ENCODE results near the gene ZFP3.
"Not testable (repeated sequence)": the region's sequence is repeated elsewhere in the genome, so short reads cannot be mapped to it uniquely, and the experiment has no call there.

ZFP3 gene

DNA sequence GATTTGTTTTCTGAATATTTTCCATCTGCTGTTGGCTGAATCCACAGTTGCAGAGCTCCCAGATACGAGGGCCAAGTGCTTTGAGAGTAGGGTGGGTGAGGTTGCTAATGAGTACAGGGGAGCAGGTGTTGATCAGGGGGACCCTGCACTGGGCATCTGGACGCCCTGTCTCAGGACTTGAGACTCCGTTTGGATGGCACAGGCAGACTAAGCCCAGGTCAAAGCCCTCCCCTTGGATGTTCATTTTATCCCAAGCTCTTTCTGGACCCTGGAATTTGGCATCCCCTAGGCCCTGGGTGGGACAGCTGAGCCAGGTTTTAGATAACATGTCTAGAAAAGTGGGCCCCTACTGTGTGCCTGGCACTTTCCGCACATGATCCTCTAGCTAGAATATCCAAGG lies 49.6 kb downstream of the ZFP3 start:
- no peaks in the 10 kb centered on the region for H3K4me1 Mint-ChIP-seq
- no peak for ATAC-seq
- no peak overlapping the region for H3K27ac Mint-ChIP-seq
- H3K4me3 Mint-ChIP-seq = no peak overlapping the region
- H3K36me3 Mint-ChIP-seq = no peaks in the 10 kb centered on the region
- peaks cover 47% of the 10 kb centered on the region for H3K27me3 Mint-ChIP-seq
- H3K9me3 Mint-ChIP-seq = no peaks in the 10 kb centered on the region

GRCh38 chr17:5128387-5128786 lies 50.1 kb downstream of the ZFP3 start:
- peaks cover 47% of the 10 kb centered on the region for H3K27me3 Mint-ChIP-seq
- not testable (repeated sequence) for H3K9me3 Mint-ChIP-seq, H3K27ac Mint-ChIP-seq, H3K4me3 Mint-ChIP-seq, ATAC-seq, H3K4me1 Mint-ChIP-seq, H3K36me3 Mint-ChIP-seq

DNA sequence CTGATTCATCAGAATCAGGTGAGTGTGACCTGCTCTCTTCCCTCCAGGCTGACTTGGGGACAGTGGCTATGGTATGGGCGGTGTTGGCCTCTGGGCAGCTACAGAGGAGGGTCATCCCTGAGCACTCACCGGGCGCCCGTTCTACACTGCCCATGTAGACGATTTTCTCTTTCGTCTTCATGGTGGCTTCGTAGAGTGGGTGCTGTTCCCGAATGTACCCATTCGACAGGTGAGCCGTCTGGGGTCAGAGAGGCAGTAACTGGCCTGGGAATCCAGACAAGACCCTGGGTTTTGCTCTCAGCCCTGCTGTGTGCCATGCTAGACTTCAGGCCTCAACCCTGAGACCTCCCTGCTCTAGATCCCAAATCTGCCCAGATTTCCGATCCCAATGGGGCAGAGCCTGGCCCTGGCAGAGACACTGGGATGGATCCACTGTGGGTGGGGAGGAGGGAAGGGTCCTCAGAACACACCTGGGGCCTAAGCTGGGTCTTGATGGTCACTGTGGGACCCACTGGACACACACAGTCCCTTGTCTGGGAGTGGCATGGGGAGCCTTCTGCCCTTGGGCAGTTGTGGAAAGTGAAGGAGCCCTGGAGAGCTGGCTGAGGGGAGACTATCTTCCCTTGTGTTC lies 50.8 kb downstream of the ZFP3 start:
- H3K27ac Mint-ChIP-seq = no peak overlapping the region
- H3K9me3 Mint-ChIP-seq = no peaks in the 10 kb centered on the region
- H3K4me1 Mint-ChIP-seq = no peaks in the 10 kb centered on the region
- H3K36me3 Mint-ChIP-seq = no peaks in the 10 kb centered on the region
- no peak for ATAC-seq
- peaks cover 43% of the 10 kb centered on the region for H3K27me3 Mint-ChIP-seq
- H3K4me3 Mint-ChIP-seq = no peak overlapping the region

DNA sequence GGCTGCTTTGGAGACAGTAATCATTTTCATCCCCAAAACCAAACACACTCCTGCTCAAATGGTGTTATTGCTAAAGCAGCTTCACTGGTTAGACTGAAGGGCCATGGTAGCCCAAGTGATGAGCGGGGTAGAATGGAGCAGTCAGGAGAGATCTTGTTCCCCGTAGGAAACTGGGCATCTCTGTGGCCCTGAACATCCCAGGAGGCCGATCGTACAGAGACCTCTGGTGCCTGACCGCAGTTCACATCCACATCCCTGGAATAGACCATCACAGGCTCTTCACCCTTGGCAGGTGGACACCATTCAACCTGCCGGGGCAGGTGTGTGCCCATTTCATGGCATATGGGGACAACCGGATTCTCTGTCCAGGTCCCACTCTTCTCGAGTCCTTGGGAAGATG lies 51.5 kb downstream of the ZFP3 start:
- ATAC-seq = peak; percentile 31
- not testable (repeated sequence) for H3K4me3 Mint-ChIP-seq, H3K27ac Mint-ChIP-seq, H3K36me3 Mint-ChIP-seq, H3K4me1 Mint-ChIP-seq, H3K9me3 Mint-ChIP-seq
- H3K27me3 Mint-ChIP-seq = peaks cover 35% of the 10 kb centered on the region

GRCh38 chr17:5130261-5130660 lies 52.0 kb downstream of the ZFP3 start:
- not testable (repeated sequence) for H3K4me3 Mint-ChIP-seq

GRCh38 chr17:5130687-5131086 lies 52.4 kb downstream of the ZFP3 start:
- ATAC-seq, H3K27ac Mint-ChIP-seq, H3K4me3 Mint-ChIP-seq, H3K4me1 Mint-ChIP-seq, H3K9me3 Mint-ChIP-seq, H3K36me3 Mint-ChIP-seq: not testable (repeated sequence)
- H3K27me3 Mint-ChIP-seq = peaks cover 35% of the 10 kb centered on the region

More at GRCh38 chr17:5130261-5130660, 52.0 kb downstream of the ZFP3 start:
- not testable (repeated sequence) for H3K36me3 Mint-ChIP-seq, H3K27ac Mint-ChIP-seq, H3K9me3 Mint-ChIP-seq, ATAC-seq, H3K4me1 Mint-ChIP-seq
- peaks cover 34% of the 10 kb centered on the region for H3K27me3 Mint-ChIP-seq

- Mint-ChIP-seq H3K27ac (no peak overlapping the region), H3K4me1 (peaks cover 6% of the 10 kb centered on the region), H3K27me3 (peaks cover 40% of the 10 kb centered on the region), H3K9me3 (no peaks in the 10 kb centered on the region), H3K36me3 (no peaks in the 10 kb centered on the region), H3K4me3 (no peak overlapping the region)
- ATAC-seq = no peak
Observed at GRCh38 chr17:5131146-5131715, 53.0 kb downstream of the ZFP3 start.

DNA sequence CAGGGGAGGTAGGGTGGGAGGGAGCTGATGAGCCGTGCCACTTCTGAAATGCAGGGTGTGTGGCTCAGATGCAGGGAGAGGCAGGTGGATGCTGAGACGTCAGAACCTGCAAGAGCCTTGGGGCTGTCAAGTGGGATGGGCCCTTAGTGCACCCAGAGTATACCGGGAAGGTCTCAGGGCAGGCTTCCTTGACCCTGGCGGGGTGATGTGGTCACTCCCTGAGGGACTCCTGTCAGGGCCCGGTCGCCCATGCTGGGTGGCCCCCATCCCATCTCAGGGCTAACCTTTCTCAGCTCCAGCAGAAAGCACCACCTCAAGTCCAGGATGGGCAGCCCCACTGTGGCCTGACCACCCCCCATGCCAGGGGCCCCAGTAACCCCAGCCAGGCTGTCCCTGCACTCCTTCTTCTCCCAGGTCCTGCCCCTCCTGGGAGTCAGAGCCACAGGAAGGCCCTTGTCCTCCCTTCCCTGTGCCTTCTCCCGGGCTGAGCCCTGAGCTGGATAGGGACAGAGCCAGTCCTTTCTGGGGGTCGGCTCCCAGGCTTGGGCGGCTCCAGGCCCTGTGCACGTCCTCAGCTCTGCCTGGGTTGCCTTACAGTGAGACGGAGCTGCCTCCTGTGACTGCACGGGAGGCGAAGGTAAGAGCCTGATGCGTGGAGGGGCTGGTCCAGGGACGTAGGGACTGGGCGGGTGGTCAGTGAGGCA lies 53.7 kb downstream of the ZFP3 start:
- H3K4me1 Mint-ChIP-seq, H3K9me3 Mint-ChIP-seq, H3K27ac Mint-ChIP-seq, H3K36me3 Mint-ChIP-seq, ATAC-seq, H3K4me3 Mint-ChIP-seq: not testable (repeated sequence)
- H3K27me3 Mint-ChIP-seq = peaks cover 47% of the 10 kb centered on the region

GRCh38 chr17:5132503-5133225 lies 54.4 kb downstream of the ZFP3 start:
- not testable (repeated sequence) for ATAC-seq, H3K36me3 Mint-ChIP-seq, H3K4me3 Mint-ChIP-seq, H3K27ac Mint-ChIP-seq, H3K4me1 Mint-ChIP-seq, H3K9me3 Mint-ChIP-seq
- H3K27me3 Mint-ChIP-seq = peaks cover 48% of the 10 kb centered on the region

DNA sequence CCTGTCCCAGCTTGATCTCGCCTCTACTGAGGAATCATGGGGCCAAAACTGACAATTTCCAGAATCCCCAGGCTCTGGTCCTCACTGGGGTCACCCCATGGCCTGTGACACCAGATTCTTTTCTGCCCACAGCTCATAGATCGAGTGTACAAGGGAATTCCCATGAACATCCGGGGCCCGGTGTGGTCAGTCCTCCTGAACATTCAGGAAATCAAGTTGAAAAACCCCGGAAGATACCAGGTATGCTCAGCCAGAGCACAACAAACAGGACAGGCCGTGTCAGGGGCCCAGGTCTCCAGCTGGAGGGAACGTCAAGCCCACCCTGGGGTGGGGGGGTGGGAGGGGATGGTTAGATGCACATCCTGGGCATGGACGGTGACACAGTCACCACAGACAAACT lies 55.0 kb downstream of the ZFP3 start:
- Mint-ChIP-seq H3K9me3 (no peaks in the 10 kb centered on the region), H3K27ac (no peak overlapping the region), H3K4me3 (no peak overlapping the region), H3K4me1 (peaks cover 6% of the 10 kb centered on the region), H3K36me3 (no peaks in the 10 kb centered on the region), H3K27me3 (peaks cover 48% of the 10 kb centered on the region)
- no peak for ATAC-seq

- not testable (repeated sequence) for ATAC-seq
Observed at GRCh38 chr17:5133961-5134360, 55.7 kb downstream of the ZFP3 start.

DNA sequence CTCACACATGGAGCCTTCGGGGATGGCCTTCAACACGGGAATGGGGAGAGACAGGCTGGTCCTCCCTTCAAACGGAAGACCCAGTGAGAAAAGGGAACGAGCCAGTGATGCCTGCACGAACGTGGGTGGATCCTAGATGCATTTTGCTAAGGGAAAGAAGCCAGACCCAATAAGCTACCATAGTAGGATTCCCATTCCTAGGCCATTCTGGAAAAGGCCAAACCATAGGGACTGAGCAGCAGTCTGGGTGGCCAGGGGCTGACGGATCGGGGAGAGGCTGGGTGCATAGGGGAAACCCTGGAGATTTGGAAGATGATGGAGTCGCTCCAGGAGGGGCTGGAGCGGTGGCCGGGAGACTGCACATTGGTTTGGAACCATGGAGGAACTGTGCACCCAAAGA lies 56.3 kb downstream of the ZFP3 start:
- H3K27me3 Mint-ChIP-seq = peaks cover 47% of the 10 kb centered on the region
- H3K27ac Mint-ChIP-seq, H3K4me1 Mint-ChIP-seq, ATAC-seq, H3K36me3 Mint-ChIP-seq, H3K4me3 Mint-ChIP-seq, H3K9me3 Mint-ChIP-seq: not testable (repeated sequence)

More at GRCh38 chr17:5133961-5134360, 55.7 kb downstream of the ZFP3 start:
- not testable (repeated sequence) for H3K4me1 Mint-ChIP-seq, H3K9me3 Mint-ChIP-seq, H3K36me3 Mint-ChIP-seq, H3K4me3 Mint-ChIP-seq, H3K27ac Mint-ChIP-seq
- peaks cover 48% of the 10 kb centered on the region for H3K27me3 Mint-ChIP-seq

DNA sequence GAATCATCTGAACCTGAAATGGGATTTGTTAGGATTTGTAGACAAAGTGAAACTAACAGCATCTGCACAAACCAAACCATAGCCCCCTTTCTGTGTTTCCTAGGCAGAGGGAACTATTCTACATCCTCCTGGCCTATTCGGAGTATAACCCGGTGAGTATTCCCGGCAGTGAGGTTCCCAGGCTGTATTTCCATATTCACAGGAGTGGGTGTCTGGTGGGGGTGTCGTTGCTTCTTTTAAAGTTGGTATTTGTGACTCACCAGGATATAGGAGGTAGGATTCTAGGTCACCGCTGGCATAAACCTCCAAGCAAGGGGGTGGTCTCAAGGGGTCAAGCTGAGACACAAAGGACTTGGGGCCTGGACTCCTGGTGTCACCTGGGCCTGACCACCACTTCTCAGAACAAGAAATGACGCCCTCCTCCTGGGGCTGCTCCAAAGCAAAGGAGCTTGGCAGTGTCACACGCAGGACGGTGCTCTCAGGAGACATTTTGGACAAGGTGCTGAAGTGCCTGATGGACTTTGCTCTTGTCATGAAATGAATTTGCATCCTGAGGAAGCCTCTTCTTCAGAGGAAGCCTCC lies 57.0 kb downstream of the ZFP3 start:
- H3K27ac Mint-ChIP-seq, H3K4me3 Mint-ChIP-seq, H3K4me1 Mint-ChIP-seq, H3K36me3 Mint-ChIP-seq, H3K9me3 Mint-ChIP-seq, ATAC-seq: not testable (repeated sequence)
- peaks cover 41% of the 10 kb centered on the region for H3K27me3 Mint-ChIP-seq

- H3K27me3 Mint-ChIP-seq = peaks cover 33% of the 10 kb centered on the region
- H3K36me3 Mint-ChIP-seq = no peaks in the 10 kb centered on the region
- no peaks in the 10 kb centered on the region for H3K9me3 Mint-ChIP-seq
- H3K4me1 Mint-ChIP-seq = peaks cover 6% of the 10 kb centered on the region
- no peak for ATAC-seq
- no peak overlapping the region for H3K4me3 Mint-ChIP-seq
- no peak overlapping the region for H3K27ac Mint-ChIP-seq
Observed at GRCh38 chr17:5135726-5136579, 57.7 kb downstream of the ZFP3 start.

All from stimulated activated memory B cell treated with anti-CD40 and anti-IgM and Interleukin-4, amounts not matched to agents 10 μg/mL and 1 μg/mL and 100 μg/mL, for 72 hours (primary cell).